Hindlimb muscle (tissue), 1 donor: ENCODE data around the gene ZNF583. TPM values are rescaled to one million over a fixed set of nuclear protein-coding genes. Genes with fewer than 3 reads are reported as not detected.
A peak's percentile ranks its signal among the peaks of the same experiment; 100 is the strongest.

ENCODE experiments used
- DNase-seq: peaks from one replicate; pipeline ENCODE4 v3.0.0-alpha.2; 2013
- polyA plus RNA-seq: library from polyadenylated mRNA; unstranded; fragments of 120-200 nt; gene quantifications from one replicate; pipeline ENCODE4 v1.2.1, GENCODE V29; 2013; ENCODE audit not compliant: insufficient read length

Gene ZNF583
- 7.0 TPM for polyA plus RNA-seq

DNA sequence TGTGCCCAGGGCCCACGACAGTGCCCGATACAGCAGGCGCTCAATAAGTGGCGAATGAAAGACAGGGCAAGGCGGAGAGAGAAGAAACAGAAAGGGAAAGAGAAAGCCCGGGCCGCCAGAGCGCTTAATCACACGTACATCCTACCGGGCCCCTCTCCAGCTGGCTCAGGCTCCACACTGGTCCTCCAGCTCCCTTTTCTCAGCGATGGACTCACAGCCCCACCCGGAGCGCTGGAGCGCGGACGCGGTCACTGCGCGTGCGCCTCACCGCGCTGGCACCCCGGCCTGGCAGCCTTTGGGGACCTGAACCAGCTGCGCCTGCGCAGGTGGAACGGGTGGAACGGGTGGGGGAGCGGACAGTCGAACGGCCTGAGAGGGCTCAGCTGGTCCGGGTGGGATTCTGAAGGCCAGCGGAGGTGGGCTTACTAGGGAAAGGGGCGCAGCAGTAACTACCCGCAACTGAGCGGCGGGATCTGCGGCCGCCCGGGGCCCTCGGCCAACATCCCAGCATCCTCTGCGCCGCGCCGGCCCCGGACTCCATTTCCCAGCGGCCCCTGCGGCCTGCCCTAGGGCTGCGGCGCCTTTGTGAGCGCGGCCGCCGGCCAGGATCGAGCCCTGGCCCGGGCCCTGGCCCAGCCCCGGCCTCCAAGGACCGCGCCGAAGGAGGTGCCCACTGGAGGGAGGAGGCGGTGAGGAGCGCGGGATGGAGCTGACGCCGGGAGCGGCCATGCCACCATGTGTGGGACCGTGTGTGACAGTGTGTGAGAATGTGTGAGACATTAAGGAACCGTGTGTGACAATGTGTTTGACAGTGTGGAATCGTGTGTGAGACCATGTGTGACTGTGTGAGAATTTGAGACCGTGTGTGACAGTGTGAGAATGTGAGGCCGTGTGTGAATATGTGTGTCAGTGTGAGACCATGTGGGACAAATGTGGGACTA, at the start of gene ZNF583:
Gene ZNF583, plus strand, starts transcription at position 569 of the 941 bp plus-strand sequence. CDS start 2,783 bp downstream, outside the sequence.
- peak; percentile 99 for DNase-seq

DNA sequence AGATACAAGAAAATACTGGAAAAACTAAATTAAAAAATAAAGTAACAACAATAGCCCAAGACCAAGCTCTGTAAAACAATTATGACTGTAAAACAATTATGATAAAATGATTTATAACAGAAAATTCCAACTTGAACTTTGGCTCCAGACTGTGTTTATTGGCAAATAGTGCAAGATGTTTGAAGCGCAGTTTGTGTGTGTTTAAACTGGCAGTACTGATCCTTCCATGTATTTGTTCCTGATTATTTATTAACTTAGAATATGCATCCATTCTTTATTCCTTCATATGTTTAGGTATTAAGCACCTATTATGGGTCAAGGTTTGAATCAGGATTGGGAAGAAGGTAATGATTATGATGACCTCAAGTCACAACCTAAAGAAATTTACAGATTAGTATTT, 48.6 kb upstream of the ZNF583 start:
- DNase-seq = no peak

DNA sequence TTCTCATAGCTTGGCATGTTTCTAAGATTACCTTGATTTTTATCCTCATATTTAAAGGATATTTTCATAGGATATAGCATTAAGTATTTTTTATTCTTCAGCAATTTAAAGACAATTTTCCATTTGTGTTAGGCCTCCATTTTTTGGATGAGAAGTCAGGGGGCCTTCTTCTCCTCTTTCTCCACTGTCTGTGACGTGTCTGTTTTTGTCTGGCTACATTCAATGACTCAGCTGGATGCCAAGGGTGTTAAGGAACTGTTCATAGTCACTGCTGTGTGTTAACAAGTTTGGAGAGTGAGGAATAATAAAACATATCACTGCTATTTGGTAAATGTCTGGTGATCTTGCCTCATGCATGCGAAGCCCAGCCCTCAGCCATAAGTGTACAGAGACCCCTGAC, 47.2 kb upstream of the ZNF583 start:
- no peak for DNase-seq

DNA sequence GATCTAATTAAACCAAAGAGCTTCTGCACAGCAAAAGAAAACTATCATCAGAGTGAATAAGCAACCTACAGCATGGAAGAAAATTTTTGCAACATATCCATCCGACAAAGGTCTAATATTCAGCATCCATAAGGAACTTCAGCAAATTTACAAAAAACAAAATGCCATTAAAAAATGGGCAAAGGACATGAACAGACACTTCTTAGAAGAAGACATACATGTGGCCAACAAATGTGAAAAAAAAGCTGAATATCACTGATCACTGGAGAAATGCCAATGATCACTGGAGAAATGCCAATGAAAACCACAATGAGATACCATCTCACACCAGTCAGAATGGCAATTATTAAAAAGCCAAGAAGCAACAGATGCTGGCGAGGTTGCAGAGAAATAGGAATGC, 43.3 kb upstream of the ZNF583 start:
- no peak for DNase-seq

DNA sequence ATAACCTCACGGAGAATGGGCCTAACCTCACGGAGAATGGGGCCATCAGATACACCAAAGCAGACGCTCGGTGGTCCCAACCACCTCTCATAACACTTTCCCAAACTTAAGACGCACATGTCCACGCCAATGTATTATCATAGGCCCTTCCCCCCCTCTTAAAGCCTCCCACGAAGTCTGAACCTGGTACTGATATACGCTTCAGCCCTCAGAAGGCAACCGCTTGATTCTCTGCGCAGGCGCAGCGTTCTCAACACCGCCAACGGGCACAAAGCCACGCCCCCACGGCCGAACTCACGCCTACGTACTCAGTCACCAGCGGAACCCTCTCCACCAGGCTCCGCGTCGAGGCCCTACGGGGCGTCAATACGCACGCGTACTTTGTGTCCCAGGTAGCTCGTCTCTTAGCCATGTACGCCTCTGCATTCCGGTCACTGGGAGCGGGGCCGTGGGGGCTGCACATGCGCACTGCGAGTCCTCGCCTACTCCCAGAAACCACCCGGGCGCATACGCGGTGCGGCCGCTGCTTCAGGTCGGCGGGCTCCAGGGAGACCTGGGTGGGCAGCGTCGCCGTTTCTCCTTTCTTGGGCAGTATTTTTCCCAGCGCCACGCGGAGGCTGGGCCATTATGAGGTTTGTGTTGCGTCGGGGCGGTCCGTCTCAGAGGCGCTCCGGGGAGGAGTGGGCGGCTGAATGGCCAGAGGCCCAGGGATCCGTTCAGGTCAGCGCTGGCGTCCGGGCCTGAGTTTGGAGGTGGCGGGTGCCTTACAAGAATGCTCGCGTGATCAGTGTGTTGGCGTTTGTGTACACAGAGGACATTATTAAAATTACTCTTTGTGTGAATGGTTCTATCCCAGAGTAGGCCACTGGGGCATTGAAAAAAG, 36.1 kb upstream of the ZNF583 start:
- DNase-seq = peak; percentile 90

DNA sequence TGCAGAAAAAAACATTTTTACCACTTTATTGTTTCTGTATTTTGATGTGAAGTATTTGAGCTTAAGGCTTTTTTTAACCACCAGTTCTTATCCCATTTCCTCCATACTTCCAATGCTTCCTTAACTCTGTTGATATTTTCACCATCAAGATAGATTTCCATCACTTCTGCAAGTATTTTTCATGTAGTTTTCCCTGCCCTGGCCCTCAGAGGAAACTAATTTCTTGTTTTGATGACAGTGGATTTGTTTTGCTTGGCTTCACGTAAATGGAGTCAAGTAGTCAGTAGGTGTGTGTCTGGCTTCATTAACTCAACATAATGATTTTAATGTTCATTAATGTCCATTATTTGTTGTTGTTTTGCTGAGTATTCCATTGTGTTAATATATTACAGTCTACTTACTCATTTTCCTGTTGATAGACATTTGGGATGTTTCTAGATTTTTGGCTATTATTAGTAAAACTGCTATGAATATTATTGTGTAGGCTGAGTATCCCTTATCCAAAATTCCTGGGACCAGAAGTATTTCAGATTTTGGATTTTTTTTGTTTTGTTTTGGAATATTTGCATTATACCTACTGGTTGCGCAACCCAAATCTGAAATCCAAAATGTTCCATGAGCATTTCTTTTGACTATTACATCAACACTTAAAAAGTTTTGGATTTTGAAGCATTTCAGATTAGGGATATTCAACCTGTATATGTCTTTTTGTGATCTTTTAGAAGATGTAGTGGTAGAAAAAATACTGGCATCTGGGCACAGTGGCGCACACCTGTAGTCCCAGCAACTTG, 34.1 kb upstream of the ZNF583 start:
- DNase-seq = no peak

DNA sequence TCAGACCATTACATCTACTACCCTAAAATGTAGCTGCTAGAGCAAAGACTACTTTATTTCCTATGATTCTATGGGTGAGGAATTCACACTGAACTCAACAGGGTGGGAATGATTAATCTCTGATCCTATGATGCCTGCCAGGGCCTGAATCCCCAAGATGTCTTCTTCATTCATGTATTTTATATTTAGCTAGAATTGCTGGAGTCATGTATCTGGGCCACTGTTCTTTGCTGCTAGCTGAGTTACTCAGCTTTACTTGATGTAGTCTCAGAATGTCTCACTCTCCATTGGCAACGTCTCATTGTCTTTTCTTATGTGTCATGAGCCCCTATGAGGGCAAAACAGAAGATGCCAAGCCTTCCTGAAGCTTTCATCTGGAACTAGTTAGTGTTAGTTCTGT, 31.9 kb upstream of the ZNF583 start:
- no peak for DNase-seq

DNA sequence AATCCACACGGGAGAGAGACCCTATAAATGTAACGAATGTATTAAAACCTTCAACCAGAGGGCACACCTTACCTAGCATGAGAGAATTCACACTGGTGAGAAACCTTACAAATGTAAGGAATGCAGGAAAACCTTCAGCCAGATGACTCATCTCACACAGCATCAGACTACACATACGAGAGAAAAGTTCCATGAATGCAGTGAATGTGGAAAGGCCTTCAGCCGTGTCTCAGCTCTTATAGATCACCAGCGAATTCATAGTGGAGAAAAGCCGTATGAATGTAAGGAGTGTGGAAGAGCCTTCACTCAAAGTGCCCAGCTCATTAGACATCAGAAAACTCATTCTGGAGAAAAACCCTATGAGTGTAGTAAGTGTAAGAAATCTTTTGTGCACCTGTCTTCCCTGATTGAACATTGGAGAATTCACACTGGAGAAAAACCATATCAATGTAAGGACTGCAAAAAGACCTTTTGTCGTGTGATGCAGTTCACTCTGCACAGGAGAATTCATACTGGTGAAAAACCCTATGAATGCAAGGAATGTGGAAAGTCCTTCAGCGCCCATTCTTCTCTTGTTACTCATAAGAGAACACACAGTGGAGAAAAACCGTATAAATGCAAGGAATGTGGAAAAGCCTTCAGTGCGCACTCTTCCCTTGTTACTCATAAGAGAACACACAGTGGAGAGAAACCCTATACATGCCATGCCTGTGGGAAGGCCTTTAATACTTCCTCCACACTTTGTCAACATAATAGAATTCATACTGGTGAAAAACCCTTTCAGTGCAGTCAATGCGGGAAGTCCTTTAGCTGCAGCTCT, 26.8 kb upstream of the ZNF583 start:
- DNase-seq = no peak

DNA sequence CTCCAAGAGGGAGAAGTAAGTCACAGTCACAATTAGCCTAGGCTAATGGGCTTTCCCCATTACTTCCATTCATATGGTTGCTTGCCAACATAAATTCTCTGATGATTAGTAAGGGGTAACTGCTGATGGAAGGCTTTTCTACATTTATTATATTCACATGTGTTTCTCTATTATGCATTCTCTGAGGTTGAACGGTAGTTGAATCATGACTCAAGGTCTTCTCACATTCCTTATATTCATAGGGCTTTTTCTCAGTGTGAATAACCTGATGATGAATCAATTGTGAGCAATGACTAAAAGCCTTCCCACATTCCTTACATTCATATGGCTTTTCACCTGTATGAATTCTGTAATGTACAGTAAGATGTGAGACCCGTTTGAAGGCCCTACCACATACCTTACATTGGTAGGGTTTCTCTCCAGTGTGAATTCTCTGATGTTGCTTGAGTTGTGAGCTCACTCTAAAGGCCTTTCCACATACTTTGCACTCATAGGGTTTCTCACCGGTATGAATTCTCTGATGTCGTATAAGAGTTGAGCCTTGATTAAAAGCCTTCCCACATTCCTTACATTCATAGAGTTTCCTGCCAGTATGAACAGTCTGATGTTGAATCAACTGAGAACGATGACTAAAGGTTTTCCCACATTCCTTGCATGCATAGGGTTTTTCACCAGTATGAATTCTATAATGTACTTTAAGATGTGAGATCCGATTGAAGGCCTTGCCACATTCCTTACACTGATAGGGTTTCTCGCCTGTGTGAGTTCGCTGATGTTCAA, 20.1 kb upstream of the ZNF583 start:
- no peak for DNase-seq

DNA sequence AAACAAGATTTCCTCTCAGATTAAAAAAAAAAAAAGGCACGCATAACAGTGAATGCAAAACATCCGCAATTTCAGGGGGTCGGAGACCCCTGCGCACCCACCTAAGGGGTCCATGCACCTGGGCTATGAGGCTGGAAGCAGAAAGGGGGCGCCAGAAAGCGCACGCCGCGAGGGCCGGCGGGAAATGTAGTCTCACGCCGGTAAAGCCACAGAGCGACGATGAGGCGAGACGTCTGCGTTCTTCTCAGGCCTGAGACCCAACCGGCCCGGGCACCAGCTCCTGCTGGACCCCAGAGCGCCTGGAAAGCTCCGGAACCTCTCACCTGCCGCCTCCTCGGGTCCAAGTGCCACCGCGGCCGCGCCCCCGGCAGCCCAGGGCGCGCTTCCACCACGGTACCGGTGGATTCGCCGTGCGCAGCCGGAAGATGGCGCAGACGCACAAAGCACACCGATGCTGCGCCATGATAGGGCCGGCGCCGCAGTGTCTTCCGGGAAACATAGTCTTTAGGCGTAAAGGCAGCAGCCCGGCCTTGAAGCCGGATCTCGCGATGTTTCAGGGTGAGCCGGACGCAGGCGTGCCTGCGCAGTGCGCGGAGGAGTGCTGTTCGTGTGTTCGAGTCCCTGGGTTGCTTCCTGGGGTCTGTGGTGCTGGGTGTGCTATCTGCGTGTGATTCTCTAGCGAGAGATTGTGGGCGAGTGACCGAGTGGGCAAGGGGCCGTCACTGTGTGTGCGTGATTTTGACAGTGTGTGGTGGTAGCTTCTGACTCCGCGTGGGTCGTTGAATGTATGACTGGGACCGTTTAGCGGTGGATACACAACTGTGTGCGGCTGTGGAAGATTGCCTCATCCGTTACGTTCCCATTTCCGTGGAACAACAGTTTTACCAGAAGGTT, 10.8 kb upstream of the ZNF583 start, which contains the start of gene ZNF582:
Gene ZNF582, minus strand, starts transcription at position 416 of the 894 bp plus-strand sequence. CDS start 1,782 bp downstream, outside the sequence.
- peak; percentile 97 for DNase-seq

DNA sequence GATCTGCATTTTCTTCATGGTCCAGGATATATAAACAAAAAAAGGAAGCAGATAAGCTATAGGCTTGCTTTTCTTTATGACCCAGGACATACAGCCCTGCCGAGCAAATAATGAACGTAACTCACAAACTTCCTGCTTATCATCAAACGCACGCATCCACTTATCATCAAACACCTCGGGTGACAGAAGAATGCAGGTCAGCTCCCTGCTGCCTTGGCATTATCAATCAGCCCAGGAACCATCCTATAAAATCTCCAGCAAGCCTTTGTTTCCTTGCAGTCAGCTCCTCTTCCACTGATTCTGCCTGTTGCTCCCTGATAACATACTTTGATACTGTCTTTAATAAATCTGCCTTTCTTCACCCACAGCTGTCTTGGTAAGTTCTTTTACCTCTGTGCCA, 5.3 kb upstream of the ZNF583 start:
- no peak for DNase-seq

DNA sequence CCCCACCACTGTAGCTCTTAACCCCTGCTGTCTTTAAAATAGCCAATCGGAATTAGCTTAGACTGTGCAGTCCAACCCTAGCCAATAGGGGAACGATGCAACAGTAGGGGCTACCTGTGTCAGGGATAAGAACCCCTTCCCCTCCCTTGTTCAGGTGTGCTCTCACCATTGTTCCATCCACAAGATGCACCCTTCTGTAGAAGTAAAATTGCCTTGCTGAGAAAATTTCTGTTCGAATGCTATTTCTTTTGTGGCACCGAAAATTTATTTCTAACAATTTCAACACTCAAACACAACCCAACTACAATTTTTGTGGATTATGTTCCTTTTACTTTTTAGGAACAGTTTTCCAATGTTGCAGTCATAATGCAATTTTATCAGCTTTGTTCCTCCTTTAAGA, 3.6 kb upstream of the ZNF583 start:
- DNase-seq = no peak

DNA sequence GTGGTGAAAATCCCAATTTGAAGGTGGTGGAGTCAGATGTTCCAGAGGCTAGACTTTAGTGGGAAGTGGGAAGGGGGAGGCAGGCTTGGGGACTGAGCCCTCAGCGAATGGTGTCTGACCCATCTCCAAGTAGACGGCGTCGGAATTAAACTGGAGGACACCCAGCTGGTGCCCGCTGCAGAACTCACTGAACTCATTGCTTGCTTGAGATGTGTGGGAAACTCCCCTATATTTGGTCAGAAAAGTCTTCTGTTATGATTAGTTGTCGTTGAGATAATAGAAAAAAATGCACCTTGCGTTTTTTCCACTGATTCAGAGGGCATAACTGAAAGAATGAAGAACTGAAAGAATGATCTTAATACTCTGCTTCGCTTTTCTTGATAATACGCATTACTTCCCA, 871 bp upstream of the ZNF583 start:
- no peak for DNase-seq

DNA sequence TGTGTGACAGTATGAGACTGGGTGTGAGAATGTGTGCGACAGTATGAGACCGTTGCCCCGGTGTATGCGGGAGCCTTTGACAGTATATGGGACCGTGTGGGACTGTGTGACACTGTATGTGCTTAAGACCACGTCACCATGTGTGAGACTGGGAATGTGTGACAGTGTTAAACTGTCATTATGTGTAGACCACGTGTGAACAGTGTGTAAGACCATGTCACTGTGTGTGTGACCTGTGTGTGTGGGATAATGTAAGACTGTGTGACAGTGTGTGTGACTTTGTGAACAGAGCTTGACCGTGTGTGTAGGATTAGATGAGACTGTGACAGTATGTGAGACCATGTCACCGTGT, 549 bp downstream of the ZNF583 start:
- DNase-seq = peak; percentile 9

DNA sequence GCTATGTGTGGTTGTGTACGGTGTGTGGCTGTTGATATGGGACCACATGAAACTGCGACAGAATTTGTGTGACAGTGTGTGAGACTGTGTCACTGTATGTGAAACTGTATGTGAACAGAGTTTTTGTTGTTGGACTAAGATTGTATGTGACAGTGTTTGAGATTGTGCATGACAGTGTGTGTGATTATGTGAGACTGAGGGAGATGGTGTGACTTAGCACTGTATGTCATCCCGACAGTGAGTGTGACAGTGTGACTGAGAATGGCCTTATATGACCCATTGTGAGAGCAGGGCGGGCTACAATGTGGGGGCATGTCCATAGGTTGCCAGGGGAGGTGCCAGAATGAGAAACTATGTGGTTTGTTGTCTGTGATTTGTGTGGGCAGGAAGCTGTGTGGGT, 930 bp downstream of the ZNF583 start:
- no peak for DNase-seq

DNA sequence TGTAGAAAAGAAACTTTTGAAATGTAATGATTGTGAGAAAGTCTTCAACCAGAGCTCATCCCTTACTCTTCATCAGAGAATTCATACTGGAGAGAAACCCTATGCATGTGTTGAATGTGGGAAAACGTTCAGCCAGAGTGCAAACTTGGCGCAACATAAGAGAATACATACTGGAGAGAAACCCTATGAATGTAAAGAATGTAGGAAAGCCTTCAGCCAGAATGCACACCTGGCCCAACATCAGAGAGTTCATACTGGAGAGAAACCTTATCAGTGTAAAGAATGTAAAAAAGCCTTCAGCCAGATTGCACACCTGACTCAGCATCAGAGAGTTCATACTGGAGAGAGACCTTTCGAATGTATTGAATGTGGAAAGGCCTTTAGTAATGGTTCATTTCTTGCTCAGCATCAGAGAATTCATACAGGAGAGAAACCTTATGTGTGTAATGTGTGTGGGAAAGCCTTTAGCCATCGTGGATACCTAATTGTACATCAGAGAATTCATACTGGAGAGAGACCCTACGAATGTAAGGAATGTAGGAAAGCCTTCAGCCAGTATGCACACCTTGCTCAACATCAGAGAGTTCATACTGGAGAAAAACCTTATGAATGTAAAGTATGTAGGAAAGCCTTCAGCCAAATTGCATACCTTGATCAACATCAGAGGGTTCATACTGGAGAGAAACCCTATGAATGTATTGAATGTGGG, 19.3 kb downstream of the ZNF583 start:
- DNase-seq = no peak

DNA sequence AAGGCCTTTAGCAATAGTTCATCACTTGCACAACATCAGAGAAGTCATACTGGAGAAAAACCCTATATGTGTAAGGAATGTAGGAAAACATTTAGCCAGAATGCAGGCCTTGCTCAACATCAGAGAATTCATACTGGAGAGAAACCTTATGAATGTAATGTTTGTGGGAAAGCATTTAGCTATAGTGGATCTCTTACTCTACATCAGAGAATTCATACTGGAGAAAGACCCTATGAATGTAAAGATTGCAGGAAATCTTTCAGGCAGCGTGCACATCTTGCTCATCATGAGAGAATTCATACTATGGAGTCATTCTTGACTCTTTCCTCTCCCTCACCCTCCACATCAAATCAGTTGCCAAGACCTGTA, 19.8 kb downstream of the ZNF583 start:
- DNase-seq = no peak

DNA sequence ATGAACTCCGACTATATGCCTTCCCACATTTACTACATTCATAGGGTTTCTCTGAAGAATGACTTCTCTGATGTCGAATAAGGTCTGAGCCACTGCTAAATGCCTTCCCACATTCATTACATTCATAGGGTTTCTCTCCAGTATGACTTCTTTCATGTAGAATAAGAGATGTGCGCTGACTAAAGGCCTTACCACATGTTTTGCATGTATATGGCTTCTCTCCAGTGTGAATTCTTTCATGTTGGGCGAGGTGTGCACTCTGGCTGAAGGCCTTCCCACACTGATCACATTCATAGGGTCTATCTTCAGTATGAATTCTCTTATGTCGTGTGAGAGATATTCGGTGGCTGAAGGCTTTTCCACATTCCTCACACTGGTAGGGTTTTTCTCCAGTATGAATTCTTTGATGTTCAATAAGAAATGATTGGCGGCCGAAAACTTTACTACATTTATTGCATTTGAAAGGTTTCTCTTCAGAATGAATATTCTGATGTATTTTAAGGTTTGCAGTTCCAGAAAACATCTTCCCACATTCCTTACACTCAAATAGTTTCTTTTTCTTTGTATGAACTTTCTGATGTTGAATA, 37.2 kb downstream of the ZNF583 start:
- no peak for DNase-seq

DNA sequence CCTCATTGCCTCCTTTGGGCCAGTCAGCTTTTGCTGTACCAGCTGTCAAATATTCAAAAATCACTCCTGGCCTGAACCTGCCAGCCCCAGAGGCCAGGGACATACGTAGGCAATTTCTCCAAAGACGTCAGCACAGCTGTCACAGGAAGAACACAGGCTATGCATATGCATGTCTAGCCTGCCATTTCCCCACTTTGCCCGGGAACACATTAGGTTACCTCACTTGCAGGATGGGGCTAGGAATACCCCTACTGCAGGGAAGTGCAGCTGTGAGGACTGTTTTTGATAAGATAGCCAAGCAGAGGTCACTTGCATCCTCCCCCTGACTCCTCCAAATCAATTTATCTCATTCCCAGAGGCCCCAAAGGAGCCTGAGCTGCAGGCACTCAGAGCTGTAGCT, 70.2 kb downstream of the ZNF583 start:
- no peak for DNase-seq
